ENCODE measurements around the gene SPSB2. TPM values are rescaled to one million over a fixed set of nuclear protein-coding genes. Genes with fewer than 3 reads are reported as not detected.

The SPSB2 gene
- total and polyA plus RNA-seq, 2 experiments from 2014 or later, result 8.2 to 13.1 TPM

- peaks cover 32% of the 10 kb centered on the region for H4K20me1 ChIP-seq (replicated peaks; ENCODE audit: insufficient read depth)
- H3K4me1 Mint-ChIP-seq, result peaks cover 54% of the 10 kb centered on the region
- peak overlapping the region; percentile 94 for H3K27ac Mint-ChIP-seq
- peak; percentile 19 to 46; a peak in 1 of 4 replicates for TF ChIP-seq CTCF (conservative IDR thresholded peaks at IDR 0.05; ENCODE audit: low read depth in 2 of 2)
- no peak for TF ChIP-seq ETS1 (IDR thresholded peaks at IDR 0.05)
- no peak for TF ChIP-seq CREB1 (CRISPR knock-in tag; IDR thresholded peaks at IDR 0.05; ENCODE audit: low read depth)
- peaks cover 14% of the 10 kb centered on the region; the same call in 1 of the 2 replicates for H3K36me3 ChIP-seq (ENCODE audit: insufficient read depth)
- no peaks in the 10 kb centered on the region for H3K9me2 ChIP-seq (ENCODE audit: insufficient read depth)
- peaks cover 61% of the 10 kb centered on the region for H3F3A ChIP-seq (replicated peaks; ENCODE audit: low read depth)
- ATAC-seq (no peak), DNase-seq (ENCODE audit: low spot score) (no peak)
- peak overlapping the region; percentile 94 for H3K4me3 Mint-ChIP-seq
- H3K79me2 ChIP-seq (replicated peaks; ENCODE audit: insufficient read depth), result peaks cover 26% of the 10 kb centered on the region
- H3K4me3 ChIP-seq, result peak overlapping the region; percentile 97
- peak overlapping the region; percentile 85 for H3K27ac ChIP-seq (ENCODE audit: low read depth)
- peaks cover 70% of the 10 kb centered on the region for H3K36me3 Mint-ChIP-seq (ENCODE audit: low read depth)
- peaks cover 52% of the 10 kb centered on the region for H3K27me3 Mint-ChIP-seq (ENCODE audit: insufficient read depth, low read depth, poor library complexity)
- no peaks in the 10 kb centered on the region for H3K27me3 ChIP-seq (ENCODE audit: insufficient read depth)
- H3K4me1 ChIP-seq (ENCODE audit: insufficient read depth), result peaks cover 50% of the 10 kb centered on the region
- H3K9me3 Mint-ChIP-seq, result no peaks in the 10 kb centered on the region; the same call in 1 of the 3 replicates
- H3K4me2 ChIP-seq, result peak overlapping the region; percentile 100
- H2AFZ ChIP-seq, result no peak overlapping the region
Observed at GRCh38 chr12:6868211-6869048, 4.7 kb downstream of the SPSB2 start.

GRCh38 chr12:6867413-6868210 is 5.5 kb downstream of the SPSB2 start, which contains the start of gene TPI1:
TPI1 (plus strand) TSS chr12:6867531; CDS start chr12:6867567, 36 bp downstream.
- Histone ChIP-seq H3K4me3 (peak within 1 kb of the TSS; percentile 97), H3K36me3 (ENCODE audit: insufficient read depth) (peaks cover 22% of the 10 kb centered on the region), H2AFZ (peak within 1 kb of the TSS; percentile 83; the same call in 1 of the 2 replicates)
- TF ChIP-seq ZNF331 (CRISPR knock-in tag; IDR thresholded peaks at IDR 0.05; ENCODE audit: low read depth), result no peak
- TF ChIP-seq EZH2phosphoT487 (IDR thresholded peaks at IDR 0.05; ENCODE audit: unreplicated experiment), result no peak
- TF ChIP-seq ETS1 (IDR thresholded peaks at IDR 0.05), result no peak
- no peak for TF ChIP-seq JUNB (IDR thresholded peaks at IDR 0.05; ENCODE audit: unreplicated experiment)
- TF ChIP-seq POLR2AphosphoS5 (IDR thresholded peaks at IDR 0.05; ENCODE audit: low read depth), result peak; percentile 98
- 0 out of 2 replicates have a peak, but pooled peaks have one; percentile 22 for TF ChIP-seq CREB1 (CRISPR knock-in tag; IDR thresholded peaks at IDR 0.05; ENCODE audit: low read depth)
- no peak for TF ChIP-seq CTCF (conservative IDR thresholded peaks at IDR 0.05; ENCODE audit: low read depth in 2 of 2)
- peak; percentile 5 for TF ChIP-seq REST (IDR thresholded peaks at IDR 0.05; ENCODE audit: unreplicated experiment)
- no peak for TF ChIP-seq ZNF114 (CRISPR knock-in tag; IDR thresholded peaks at IDR 0.05)
- TF ChIP-seq NANOG (IDR thresholded peaks at IDR 0.05; ENCODE audit: borderline replicate concordance), result no peak
- TF ChIP-seq STAT1 (IDR thresholded peaks at IDR 0.05; ENCODE audit: unreplicated experiment), result no peak

More at GRCh38 chr12:6867413-6868210, 5.5 kb downstream of the SPSB2 start, which contains the start of gene TPI1:
- H3K4me3 Mint-ChIP-seq, result peak within 1 kb of the TSS; percentile 94
- H3K27ac Mint-ChIP-seq, result peak within 1 kb of the TSS; percentile 95
- H3K36me3 Mint-ChIP-seq (ENCODE audit: low read depth), result peaks cover 75% of the 10 kb centered on the region
- peaks cover 49% of the 10 kb centered on the region for H3K27me3 Mint-ChIP-seq (ENCODE audit: insufficient read depth, low read depth, poor library complexity)
- Histone ChIP-seq H3K4me2 (peak within 1 kb of the TSS; percentile 100), H3K27ac (ENCODE audit: low read depth) (peak within 1 kb of the TSS; percentile 85), H3K79me2 (replicated peaks; ENCODE audit: insufficient read depth) (peaks cover 26% of the 10 kb centered on the region), H3K27me3 (ENCODE audit: insufficient read depth) (no peaks in the 10 kb centered on the region), H3K9me2 (ENCODE audit: insufficient read depth) (no peaks in the 10 kb centered on the region), H4K20me1 (replicated peaks; ENCODE audit: insufficient read depth) (peaks cover 32% of the 10 kb centered on the region), H3F3A (replicated peaks; ENCODE audit: low read depth) (peaks cover 58% of the 10 kb centered on the region), H3K4me1 (ENCODE audit: insufficient read depth) (peaks cover 50% of the 10 kb centered on the region)
- ATAC-seq (peak; percentile 47), DNase-seq (ENCODE audit: low spot score) (peak; percentile 85)
- H3K4me1 Mint-ChIP-seq, result peaks cover 54% of the 10 kb centered on the region
- H3K9me3 Mint-ChIP-seq, result no peaks in the 10 kb centered on the region; the same call in 1 of the 3 replicates

Measured in GM23338 (cell line).